T1000 (cell line): ENCODE measurements around the gene WDR86.

Experiments used
- DNase-seq: peaks from one replicate; lab custom pipeline; 2025; ENCODE audit warnings: mixed read lengths; lab: John Stamatoyannopoulos, UW

WDR86 gene

GRCh38 chr7:151347200-151347599 is 62.6 kb downstream of the WDR86 start:
- no peak for DNase-seq

- no peak for DNase-seq
These were observed 63.4 kb downstream of the WDR86 start for GRCh38 chr7:151346470-151346769.

DNA sequence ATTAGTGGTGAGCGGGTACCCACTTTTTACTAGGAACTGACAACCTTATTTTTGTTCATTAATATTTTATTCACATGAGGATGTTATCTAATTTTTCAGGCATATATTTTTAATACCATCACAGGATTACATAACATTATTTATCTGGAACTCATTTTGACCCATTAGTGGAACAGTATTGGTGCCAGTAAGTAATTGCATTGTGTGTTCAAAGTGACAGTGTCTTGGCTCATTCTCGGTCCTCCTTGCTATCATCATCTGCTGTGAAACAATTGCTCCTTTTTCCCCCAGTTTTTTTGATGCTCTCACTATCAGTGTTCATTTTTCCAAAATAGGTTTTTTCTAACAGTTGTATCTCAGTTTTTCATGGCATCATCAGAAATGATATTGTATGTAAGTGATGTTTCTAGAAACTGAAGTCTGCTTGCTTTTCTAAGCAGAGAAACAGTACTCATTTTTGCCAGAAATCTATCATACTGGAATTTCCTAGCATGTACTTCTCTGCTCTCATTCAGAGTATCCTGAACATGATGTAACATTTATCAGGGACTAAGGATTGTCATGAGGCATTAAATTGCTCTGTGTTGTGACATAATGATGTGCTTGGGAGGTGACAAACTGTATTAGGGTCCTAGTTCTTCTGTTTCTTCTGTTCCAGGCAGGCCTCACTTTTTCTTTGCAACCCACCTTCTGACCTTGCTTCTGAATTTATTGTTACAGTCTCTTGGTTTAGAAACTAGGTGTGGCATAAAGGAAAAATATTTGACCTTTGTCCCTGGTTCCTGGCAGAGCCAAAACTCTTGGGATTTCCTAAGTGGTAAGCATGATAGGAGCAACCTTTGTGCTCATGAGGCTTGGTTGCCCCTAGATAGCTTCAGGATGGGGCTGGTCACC is 64.0 kb downstream of the WDR86 start:
- no peak for DNase-seq

DNA sequence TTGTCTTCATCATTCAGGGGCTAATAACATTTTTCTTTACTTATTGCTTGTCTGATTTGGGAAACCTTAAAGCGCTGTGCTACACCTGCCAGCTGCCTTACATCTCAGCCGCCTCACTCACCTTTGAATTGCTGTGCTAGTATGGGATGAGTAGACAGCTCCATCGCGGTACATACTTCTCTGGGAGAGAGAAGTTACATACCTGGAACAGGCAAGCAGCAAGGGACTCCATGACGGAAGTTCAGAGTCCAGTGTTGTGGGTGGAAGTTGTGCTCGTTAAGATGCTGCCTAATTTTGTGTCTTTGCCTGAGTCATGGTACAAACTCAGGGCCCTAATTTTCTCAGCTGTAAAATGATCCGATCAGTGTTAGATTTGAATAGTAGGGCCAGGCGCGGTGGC is 66.3 kb downstream of the WDR86 start:
- no peak for DNase-seq

DNA sequence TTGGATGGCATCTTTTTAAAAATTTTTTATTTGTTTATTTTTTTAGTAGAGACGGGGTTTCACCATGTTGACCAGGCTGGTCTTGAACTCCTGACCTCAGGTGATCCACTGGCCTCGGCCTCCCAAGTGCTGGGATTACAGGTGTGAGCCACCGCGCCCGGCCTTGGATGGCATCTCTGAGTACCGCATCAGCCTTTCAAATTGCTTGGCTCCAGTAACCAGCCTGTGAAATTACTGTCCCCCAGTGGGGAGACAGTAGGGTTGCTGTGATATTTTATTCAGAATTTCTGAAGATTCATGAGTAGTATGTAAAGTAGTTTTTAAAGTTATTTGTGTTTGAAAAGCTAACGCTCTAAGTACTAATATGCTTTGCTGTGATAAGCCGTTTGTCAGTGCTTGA is 67.0 kb downstream of the WDR86 start:
- no peak for DNase-seq

DNA sequence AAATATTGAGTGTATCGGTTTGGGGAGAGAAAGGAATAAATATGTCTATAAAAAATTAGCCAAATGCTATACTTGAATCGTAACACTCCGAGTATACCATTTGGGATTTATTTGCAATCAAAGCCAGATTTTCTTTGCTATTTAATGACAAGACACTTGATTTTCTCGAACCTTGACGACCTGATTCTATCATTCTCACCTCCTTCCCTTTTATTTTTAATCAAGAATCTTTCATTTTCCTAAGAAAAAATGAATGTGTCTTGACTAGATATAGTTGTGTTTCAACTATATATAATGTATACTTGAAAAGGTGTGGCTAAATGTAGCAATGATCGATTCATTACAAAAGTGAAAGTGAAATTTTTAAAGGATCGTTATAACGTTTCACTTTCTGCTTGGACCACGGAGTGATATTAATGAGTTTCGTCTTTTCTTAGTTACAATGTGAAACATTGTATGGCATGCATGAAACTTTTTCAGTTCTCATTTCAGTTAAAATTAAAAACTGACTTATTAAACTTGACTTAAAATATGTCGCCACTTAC is 67.7 kb downstream of the WDR86 start:
- no peak for DNase-seq

DNA sequence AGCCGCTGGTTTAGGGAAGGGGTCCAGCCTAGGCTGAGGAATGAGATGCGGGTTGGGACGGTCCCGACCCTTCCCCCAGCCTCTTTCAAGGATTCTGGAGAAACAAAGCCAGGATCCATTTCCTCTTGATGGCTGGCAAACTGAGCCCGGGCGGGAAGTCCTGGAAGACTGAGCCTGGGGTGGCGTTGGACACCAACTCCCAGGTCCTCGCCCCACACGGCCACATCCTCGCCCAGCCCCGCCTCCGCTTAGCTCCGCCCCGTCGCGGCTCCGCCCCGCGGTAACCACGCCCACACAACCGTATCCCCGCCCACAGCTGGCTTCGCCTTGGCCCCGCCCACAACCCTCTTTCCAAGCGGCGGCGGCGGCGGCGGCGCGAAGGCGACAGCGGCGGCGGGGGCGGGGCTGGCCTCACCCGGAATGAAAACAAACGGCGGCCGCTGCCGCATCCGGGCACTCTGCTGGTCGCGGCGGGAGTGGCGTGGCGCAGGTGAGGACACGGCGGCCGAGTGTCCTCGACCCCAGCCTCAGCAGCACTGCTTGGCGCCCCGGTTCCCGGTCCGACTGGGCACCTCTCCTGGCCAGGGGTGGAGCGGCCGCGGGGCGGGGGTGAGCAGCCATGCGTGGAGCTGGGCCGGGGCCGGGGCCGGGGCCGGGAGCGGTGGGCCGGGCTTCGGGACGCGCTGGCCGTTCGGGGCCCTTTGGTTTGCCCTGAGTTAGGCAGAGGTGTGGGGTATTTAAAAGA is 68.3 kb downstream of the WDR86 start, which contains the start of gene NUB1:
Gene NUB1 (plus strand): TSS at position 456 of the 745 bp plus-strand sequence. CDS start 3,538 bp downstream, outside the sequence.
- peak; percentile 82 for DNase-seq

DNA sequence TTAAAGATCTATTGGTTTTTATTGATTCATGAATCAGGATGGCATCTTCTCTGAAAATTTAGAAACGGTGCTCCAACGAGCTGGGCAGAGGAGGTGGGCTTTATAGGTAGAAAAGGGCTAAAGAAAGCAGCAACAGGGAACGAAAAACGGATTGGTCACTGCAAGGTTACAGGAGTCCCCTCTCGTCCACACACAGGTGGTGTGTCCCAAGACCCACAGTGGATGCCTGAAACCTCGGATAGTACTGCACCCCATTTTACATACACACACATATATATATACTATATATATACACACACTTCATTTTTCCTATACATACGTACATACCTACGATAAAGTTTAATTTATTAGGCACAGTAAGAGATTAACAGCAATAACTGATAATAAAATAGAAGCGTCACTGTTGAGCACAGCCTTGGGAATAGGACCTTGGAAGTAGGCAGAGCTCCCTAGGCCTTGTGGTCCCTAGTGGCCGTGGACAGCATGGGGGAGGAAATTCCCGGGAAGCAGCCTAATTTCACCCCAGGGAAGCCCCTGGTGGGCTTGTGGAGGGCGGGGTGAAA is 69.0 kb downstream of the WDR86 start:
- no peak for DNase-seq

DNA sequence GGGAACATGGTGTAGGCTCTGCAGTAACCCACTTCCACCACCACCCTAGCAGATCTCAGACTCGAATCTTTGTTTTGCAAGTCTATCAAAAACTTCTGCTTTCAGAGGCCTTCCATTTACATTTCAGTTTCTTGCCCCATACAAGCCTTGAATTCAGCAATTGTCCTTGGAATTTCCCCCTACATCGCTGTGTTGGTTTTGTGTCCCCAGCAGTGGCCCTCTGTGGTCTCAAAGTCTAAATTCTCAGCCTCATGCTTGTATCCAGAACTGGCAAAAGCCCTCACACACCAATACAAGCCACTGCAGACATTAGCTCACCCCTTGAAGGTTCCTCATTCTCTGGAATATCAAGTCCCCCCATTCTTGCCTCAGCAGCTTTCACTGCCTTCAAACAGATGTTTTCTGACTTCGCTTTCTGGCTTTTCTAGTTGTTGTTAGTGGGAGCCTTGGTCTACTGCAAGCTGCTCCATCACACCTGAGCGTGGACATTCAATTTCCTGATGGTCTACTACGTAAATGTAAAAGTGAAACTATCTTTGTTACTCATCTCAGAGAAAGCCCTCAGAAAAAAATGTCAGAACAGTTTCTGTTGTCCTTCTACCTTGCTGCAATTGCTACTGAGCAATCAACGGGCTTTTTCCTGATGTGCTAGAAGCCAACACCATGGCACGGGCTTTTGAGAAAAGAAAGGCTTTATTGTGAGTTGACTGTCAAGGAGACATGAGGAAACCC is 70.0 kb downstream of the WDR86 start:
- no peak for DNase-seq

- no peak for DNase-seq
These were observed 71.0 kb downstream of the WDR86 start for GRCh38 chr7:151338809-151339208.

GRCh38 chr7:151337346-151337745 is 72.5 kb downstream of the WDR86 start:
- no peak for DNase-seq

DNA sequence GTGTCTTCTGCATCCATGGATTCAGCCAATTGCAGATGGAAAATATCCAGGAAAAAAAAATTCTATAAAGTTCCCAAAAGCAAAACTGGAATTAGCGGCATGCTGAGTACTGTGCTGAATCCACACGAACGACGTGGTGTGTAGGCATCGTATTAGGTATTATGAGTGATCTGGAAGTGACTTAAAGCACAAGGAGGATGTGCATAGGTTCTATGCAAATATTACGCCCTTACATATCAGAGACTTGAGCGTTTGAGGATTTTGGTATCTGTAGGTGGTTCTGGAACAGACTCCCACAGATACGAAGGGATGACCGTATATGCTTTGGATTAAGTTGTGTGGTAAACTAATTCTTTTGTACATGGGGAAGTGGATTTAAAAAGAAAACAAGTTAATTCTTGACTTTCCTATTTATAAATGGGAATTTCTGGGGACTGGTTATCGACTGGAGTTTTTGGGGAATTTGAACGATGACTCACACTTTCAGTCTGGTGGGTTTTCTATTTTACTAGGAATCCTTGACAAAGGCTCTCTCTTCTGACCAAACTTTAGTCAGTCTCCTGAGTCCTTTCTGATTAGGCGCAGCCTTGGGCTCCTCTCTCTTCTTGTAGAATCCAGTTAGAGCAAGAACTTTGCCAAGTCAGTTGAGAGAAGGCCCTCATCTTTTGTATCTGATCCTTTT is 73.7 kb downstream of the WDR86 start:
- no peak for DNase-seq

GRCh38 chr7:151334628-151335027 is 75.2 kb downstream of the WDR86 start:
- no peak for DNase-seq
